GM20431 (cell line): ENCODE results near the gene RTL3.

Experiments
- in situ Hi-C: fragments of 300-500 bp; cut with MseI, MboI; formaldehyde crosslinking; loops from one replicate; pipeline ENCODE4 v1.15.0; 2020; ENCODE audit warnings: low sequenced_read_pairs; ENCODE audit not compliant: unreplicated experiment

The RTL3 gene

DNA sequence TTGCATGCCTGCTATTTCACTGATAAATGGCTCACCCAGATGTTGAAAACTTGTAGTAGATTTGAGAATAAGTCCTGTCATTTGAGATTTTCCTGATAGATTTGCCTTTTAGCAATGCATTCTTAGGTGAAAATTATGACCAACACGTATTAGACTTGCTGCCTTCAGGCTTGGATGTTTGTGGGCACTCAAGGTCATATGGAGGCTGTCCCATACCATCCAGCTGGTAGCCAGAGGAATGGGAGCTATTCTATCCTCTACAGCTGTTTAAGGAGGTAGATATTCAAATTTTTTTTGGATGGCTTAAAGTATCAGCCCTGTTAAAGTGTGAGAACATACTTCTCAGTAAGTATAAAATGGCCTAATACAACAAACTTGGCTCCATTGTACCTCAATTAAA, 34.7 kb downstream of the RTL3 start:
- in situ Hi-C loops, result no loop called here

GRCh38 chrX:78622831-78623230, 36.3 kb downstream of the RTL3 start:
- in situ Hi-C loops, result no loop called here

DNA sequence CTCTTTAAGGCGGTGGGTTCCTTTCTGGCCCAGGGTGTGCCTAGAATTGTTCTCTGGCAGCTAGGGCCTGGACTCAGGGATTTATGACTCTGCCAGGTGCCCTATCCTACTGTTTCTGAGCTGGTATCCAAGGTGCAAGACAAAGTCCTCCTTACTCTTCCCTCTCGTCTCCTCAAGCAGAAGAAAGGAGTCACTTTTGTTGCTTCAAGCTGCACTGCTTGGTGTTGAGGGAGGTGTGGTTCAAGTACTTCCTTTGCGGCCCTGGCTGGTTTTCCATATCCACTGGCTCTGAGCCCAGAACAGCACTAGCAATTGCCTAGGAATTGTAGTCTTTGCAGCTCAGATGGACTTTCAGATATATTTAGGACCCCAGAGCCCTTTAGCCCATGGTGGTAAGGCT, 39.3 kb downstream of the RTL3 start:
- in situ Hi-C loops, result no loop called here

- in situ Hi-C loops, result no loop called here
Observed at GRCh38 chrX:78618987-78619386, 40.1 kb downstream of the RTL3 start.

- in situ Hi-C loops, result no loop called here
Observed at GRCh38 chrX:78614264-78614663, 44.9 kb downstream of the RTL3 start.
